ENCODE measurements around the gene DGCR8.
A peak's percentile ranks its signal among the peaks of the same experiment; 100 is the strongest.

The DGCR8 gene

GRCh38 chr22:20111689-20112622 is 31.9 kb downstream of the DGCR8 start:
- DNase-seq, result no peak

- no peak for DNase-seq
Observed at GRCh38 chr22:20112623-20113511, 32.8 kb downstream of the DGCR8 start.

GRCh38 chr22:20113551-20114310 is 33.7 kb downstream of the DGCR8 start:
- DNase-seq, result no peak

GRCh38 chr22:20114506-20115475 is 34.8 kb downstream of the DGCR8 start:
- no peak for DNase-seq

GRCh38 chr22:20115691-20116375 is 35.8 kb downstream of the DGCR8 start, which contains the start of gene RANBP1:
Gene RANBP1 (plus strand): TSS chr22:20116104. CDS start chr22:20116185, 81 bp downstream.
- no peak for DNase-seq

- DNase-seq, result no peak
Observed at GRCh38 chr22:20116376-20116950, 36.4 kb downstream of the DGCR8 start.

GRCh38 chr22:20116951-20117632 is 37.1 kb downstream of the DGCR8 start, which contains the start of gene TRMT2A:
Gene TRMT2A (minus strand): TSS chr22:20117226. CDS start chr22:20116906, 320 bp downstream.
- DNase-seq, result peak; percentile 90

GRCh38 chr22:20117633-20118299 is 37.7 kb downstream of the DGCR8 start:
- DNase-seq, result no peak

- DNase-seq, result no peak
Observed at GRCh38 chr22:20118300-20119020, 38.4 kb downstream of the DGCR8 start.

GRCh38 chr22:20121856-20122415 is 41.9 kb downstream of the DGCR8 start:
- no peak for DNase-seq

- no peak for DNase-seq
Observed at GRCh38 chr22:20123366-20124082, 43.5 kb downstream of the DGCR8 start.

- no peak for DNase-seq
Observed at GRCh38 chr22:20124083-20124787, 44.2 kb downstream of the DGCR8 start.

GRCh38 chr22:20125201-20126174 is 45.4 kb downstream of the DGCR8 start:
- no peak for DNase-seq

GRCh38 chr22:20126284-20127029 is 46.4 kb downstream of the DGCR8 start:
- DNase-seq, result no peak

Data from NCI-H1694 (cell line).